Neural crest cell (in vitro differentiated cells): ENCODE measurements around the gene GALNT8. TPM values are rescaled to one million over a fixed set of nuclear protein-coding genes. Genes with fewer than 3 reads are reported as not detected.
A peak's percentile ranks its signal among the peaks of the same experiment; 100 is the strongest.

Source experiments
- DNase-seq: peaks from one replicate; pipeline ENCODE4 v3.0.0; 2021; ENCODE audit warnings: low read depth, mixed read lengths, low spot score
- H3K27ac Mint-ChIP-seq: one replicate; pipeline ENCODE4 v1.8.0; 2021; ENCODE audit warnings: mild to moderate bottlenecking, mixed read lengths; ENCODE audit not compliant: unreplicated experiment
- H3K27me3 Mint-ChIP-seq: 2 replicates; pipeline ENCODE4 v1.8.0; 2021; ENCODE audit warnings: low read depth, mild to moderate bottlenecking, mixed read lengths
- H3K36me3 Mint-ChIP-seq: 2 replicates; pipeline ENCODE4 v1.8.0; 2021; ENCODE audit warnings: low read depth, mild to moderate bottlenecking, mixed read lengths
- H3K4me1 Mint-ChIP-seq: 2 replicates; pipeline ENCODE4 v1.8.0; 2021; ENCODE audit warnings: mixed read lengths
- H3K4me3 Mint-ChIP-seq: one replicate; pipeline ENCODE4 v1.8.0; 2021; ENCODE audit warnings: mild to moderate bottlenecking, mixed read lengths
- H3K9me3 Mint-ChIP-seq: 2 replicates; pipeline ENCODE4 v1.8.0; 2021; ENCODE audit warnings: mixed read lengths
- total RNA-seq: library from RNA; stranded (reverse); gene quantifications from 2 replicates; pipeline ENCODE4 v1.2.1, GENCODE V29; 2021
- TF ChIP-seq, protein P1 (sequence below): fragments of 200-600 bp; sonication (generic); conservative IDR thresholded peaks from 2 replicates; pipeline ENCODE4 v1.5.0; 2021; ENCODE audit warnings: antibody characterized with exemption, mild to moderate bottlenecking

GALNT8 gene
- total RNA-seq, 1 donor from 2014 or later = 7.6 TPM

- H3K4me3 Mint-ChIP-seq = peak overlapping the region; percentile 66
- H3K9me3 Mint-ChIP-seq = no peaks in the 10 kb centered on the region
- peaks cover 9% of the 10 kb centered on the region for H3K36me3 Mint-ChIP-seq
- peaks cover 33% of the 10 kb centered on the region for H3K4me1 Mint-ChIP-seq
- H3K27ac Mint-ChIP-seq = no peak overlapping the region
- peaks cover 25% of the 10 kb centered on the region for H3K27me3 Mint-ChIP-seq
- no peak for DNase-seq
- TF ChIP-seq, protein P1, sequence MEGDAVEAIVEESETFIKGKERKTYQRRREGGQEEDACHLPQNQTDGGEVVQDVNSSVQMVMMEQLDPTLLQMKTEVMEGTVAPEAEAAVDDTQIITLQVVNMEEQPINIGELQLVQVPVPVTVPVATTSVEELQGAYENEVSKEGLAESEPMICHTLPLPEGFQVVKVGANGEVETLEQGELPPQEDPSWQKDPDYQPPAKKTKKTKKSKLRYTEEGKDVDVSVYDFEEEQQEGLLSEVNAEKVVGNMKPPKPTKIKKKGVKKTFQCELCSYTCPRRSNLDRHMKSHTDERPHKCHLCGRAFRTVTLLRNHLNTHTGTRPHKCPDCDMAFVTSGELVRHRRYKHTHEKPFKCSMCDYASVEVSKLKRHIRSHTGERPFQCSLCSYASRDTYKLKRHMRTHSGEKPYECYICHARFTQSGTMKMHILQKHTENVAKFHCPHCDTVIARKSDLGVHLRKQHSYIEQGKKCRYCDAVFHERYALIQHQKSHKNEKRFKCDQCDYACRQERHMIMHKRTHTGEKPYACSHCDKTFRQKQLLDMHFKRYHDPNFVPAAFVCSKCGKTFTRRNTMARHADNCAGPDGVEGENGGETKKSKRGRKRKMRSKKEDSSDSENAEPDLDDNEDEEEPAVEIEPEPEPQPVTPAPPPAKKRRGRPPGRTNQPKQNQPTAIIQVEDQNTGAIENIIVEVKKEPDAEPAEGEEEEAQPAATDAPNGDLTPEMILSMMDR = no peak
Observed at GRCh38 chr12:4813741-4814140, 93.5 kb downstream of the GALNT8 start.

GRCh38 chr12:4814485-4814884 lies 94.3 kb downstream of the GALNT8 start:
- DNase-seq = no peak
- H3K4me1 Mint-ChIP-seq = peaks cover 30% of the 10 kb centered on the region
- peaks cover 9% of the 10 kb centered on the region for H3K36me3 Mint-ChIP-seq
- TF ChIP-seq, protein P1 = no peak
- no peaks in the 10 kb centered on the region for H3K9me3 Mint-ChIP-seq
- peaks cover 22% of the 10 kb centered on the region for H3K27me3 Mint-ChIP-seq
- H3K27ac Mint-ChIP-seq = peak overlapping the region; percentile 81
- H3K4me3 Mint-ChIP-seq = no peak overlapping the region

GRCh38 chr12:4816744-4817525 lies 96.7 kb downstream of the GALNT8 start:
- peaks cover 12% of the 10 kb centered on the region for H3K4me1 Mint-ChIP-seq
- no peak for DNase-seq
- TF ChIP-seq, protein P1 = no peak
- H3K36me3 Mint-ChIP-seq = no peaks in the 10 kb centered on the region
- H3K9me3 Mint-ChIP-seq = no peaks in the 10 kb centered on the region
- peaks cover 2% of the 10 kb centered on the region for H3K27me3 Mint-ChIP-seq
- no peak overlapping the region for H3K4me3 Mint-ChIP-seq
- H3K27ac Mint-ChIP-seq = no peak overlapping the region

DNA sequence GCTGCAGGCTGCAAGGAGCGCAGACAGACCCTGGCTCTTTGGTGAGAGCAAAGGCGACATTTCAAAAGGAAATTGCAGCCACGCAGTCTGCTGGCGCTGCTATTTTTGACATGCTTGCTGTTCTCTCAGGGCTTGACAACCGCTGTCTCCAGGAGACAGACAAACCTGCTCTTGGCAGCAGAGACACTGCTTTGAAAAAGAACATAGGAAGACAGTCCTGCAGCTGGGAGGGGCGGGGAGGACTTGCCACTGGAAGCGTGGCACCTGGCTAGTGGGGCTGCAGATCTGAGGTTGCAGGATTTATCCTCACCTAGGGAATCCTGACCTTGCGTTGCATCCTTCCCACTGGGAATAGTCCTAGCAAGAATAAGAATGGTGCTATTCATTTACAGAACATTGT lies 97.7 kb downstream of the GALNT8 start:
- H3K4me1 Mint-ChIP-seq = peaks cover 12% of the 10 kb centered on the region
- TF ChIP-seq, protein P1 = no peak
- peaks cover 2% of the 10 kb centered on the region for H3K27me3 Mint-ChIP-seq
- H3K27ac Mint-ChIP-seq = no peak overlapping the region
- peak overlapping the region; percentile 13 for H3K4me3 Mint-ChIP-seq
- H3K36me3 Mint-ChIP-seq = no peaks in the 10 kb centered on the region
- H3K9me3 Mint-ChIP-seq = no peaks in the 10 kb centered on the region
- no peak for DNase-seq

DNA sequence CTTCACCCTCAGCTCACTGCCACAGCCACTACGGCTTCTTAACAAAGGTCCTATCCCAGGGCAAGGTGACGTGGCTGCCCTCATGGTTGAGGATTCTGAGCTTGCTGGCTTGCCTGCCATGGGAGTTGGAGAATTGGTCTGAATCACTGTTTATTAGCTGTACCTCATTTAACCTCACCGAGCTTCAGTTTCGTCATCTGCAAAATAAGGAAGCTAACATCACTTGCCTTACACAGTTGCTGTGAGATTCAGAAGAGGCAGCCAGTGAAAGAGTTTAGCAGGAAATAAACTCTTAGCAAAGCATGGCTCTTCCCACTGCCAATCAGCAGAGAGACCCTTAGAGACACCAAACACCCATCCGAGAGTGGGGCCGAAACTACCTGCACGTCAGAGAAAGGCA lies 99.5 kb downstream of the GALNT8 start:
- Mint-ChIP-seq H3K4me3 (no peak overlapping the region), H3K27ac (no peak overlapping the region), H3K36me3 (no peaks in the 10 kb centered on the region), H3K27me3 (peaks cover 2% of the 10 kb centered on the region), H3K4me1 (peaks cover 12% of the 10 kb centered on the region), H3K9me3 (no peaks in the 10 kb centered on the region)
- no peak for DNase-seq
- TF ChIP-seq, protein P1 = no peak
